HTR-8/SVneo (cell line): ENCODE results near the gene MED26.
"Not testable (repeated sequence)": the region's sequence is repeated elsewhere in the genome, so short reads cannot be mapped to it uniquely, and the experiment has no call there.

Experiments used
- DNase-seq: peaks from one replicate; pipeline ENCODE4 v3.0.0; 2011; ENCODE audit warnings: low spot score, mixed read lengths; ENCODE audit not compliant: insufficient read length
- FAIRE-seq: peaks from 2 replicates; lab custom pipeline; 2011; peaks lifted over from hg19 to GRCh38; lab: Jason Lieb, UNC

Gene MED26

DNA sequence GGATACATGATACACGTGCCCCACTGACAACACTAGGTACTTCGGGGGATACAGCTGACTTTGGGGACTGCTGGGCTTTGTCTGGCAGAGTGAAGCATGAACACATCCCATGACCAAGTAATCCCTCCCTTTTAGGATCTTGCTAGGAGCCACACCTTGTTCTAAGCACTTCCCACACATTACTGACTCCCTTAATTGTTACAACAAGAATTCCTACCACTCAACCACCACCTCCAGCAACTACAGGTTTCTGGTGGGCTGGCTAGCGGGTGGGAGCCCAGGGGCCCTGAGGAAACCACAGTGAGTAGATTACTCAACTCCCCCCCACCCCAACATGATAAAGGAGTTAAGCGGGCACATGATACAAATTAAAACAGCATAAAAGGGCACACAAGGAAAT is 48.6 kb downstream of the MED26 start:
- FAIRE-seq (no peak), DNase-seq (no peak)

DNA sequence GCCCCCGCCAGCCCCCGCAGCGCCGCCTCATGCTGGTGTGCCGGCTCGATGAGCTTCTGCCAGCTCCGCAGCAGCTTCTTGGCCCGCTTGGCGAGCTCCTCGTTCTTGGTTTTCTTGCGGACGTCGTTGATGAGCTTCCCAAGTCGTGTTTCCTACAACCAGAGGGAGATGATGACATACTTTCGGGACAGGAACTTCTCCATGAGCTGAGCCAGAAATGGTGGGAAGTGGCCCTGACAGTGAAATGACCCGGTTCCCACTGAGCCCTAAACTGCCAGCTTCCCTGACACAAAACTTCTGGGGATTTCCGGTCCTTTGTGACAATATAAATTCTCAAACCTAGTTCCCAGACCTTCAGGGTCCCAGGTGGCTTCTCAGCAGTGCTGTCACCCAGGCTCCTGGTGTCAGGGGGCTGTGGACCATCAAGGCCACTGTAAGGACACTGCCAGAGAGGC is 50.4 kb downstream of the MED26 start:
- FAIRE-seq (no peak), DNase-seq (no peak)

- FAIRE-seq: no peak
These were observed 51.1 kb downstream of the MED26 start for GRCh38 chr19:16576690-16577530.

GRCh38 chr19:16575861-16576689 is 51.9 kb downstream of the MED26 start:
- FAIRE-seq (no peak), DNase-seq (no peak)

More at GRCh38 chr19:16576690-16577530, 51.1 kb downstream of the MED26 start:
- DNase-seq: no peak

GRCh38 chr19:16575282-16575681 is 52.7 kb downstream of the MED26 start:
- FAIRE-seq: no peak

GRCh38 chr19:16573925-16574324 is 54.1 kb downstream of the MED26 start:
- FAIRE-seq: no peak
- DNase-seq: no peak

More at GRCh38 chr19:16575282-16575681, 52.7 kb downstream of the MED26 start:
- DNase-seq: no peak

DNA sequence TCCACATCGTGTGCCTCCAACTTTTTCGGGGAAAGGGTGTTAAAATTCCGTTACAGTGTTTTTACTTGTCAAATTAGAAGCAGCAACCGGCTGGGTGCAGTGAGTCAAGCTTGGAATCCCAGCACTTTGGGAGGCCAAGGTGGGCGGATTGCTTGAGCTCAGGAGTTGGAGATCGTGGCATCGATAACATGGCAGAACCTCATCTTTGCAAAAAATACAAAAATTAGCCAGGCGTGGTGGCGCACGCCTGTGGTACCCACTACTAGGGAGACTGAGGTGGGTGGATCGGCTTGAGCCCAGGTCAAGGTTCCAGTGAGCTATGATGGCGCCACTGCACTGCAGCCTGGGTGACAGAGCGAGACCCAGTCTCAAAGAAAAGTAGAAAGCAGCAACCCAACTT is 54.7 kb downstream of the MED26 start:
- no peak for FAIRE-seq
- DNase-seq: no peak

DNA sequence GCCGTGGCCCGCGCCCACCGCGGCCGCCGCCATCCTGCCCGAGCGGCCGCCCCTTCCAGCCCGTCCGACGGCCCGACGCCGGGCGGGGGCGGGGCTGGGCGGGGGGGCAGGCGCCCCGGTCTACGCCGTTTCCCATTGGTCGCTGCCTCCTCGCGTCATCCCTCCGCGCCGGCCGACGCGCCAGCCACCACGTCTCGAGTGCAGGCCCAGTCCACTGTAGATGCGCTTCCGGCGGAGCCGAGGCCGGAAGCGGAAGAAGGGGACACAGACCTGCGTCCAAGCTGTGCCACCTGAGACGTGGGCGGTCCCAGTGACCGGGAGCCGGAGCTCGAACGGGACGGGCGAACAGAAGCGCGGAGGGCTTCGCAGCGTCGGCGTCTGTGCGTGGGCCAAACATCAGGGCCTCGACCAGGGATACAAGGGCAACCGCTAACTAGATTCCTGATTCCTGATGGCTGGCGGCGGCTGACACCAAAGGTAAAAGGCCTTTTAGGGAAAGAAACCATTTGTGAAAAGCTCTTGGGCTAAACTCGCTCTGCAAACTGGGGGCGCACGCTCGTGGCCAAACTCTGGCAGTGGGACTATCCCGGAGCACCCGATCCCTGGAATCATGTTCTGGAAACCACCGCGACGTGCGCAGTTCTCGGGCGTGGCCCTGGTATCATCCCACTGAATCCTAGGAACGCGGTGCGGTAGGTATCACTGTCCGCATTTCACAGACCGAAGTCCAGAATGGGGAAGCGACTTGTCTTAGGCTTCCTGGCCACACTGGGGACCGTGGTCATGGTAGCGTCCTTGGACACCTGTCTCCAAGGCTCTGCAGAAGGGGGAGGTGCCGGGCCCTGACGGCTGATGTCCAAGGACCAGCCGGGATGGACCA is 55.4 kb downstream of the MED26 start, which contains the start of gene SLC35E1:
TSS of gene SLC35E1 (minus strand) at position 84 of the 880 bp plus-strand sequence. CDS start at position 33, 51 bp downstream.
- DNase-seq: peak; percentile 100

DNA sequence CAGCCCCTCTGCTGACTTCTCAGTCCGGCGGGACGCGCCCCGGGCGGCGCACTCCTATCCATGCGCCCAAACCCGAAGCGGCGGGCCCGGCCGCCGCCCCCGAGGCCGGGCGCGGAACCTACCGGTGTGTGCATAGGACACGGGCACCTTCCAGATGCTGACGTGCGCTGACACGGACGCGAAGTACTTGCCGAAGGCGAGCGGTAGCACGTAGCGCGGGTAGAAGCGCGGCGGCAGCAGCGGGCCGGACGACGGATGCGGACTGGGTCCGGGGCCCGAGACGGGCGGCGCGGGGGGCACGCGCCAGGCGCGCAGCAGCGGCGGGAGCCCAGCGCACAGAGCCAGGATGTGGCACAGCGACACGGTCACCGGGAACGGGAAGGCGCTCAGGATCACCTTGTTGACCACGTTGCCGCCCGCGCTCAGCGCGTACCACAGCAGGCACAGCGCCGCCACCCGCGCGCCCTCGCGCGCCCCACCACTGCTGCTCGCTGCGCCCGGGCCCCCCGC is 56.1 kb downstream of the MED26 start:
- peak; percentile 16 for FAIRE-seq
- DNase-seq: no peak

More for the DNA sequence above, 55.4 kb downstream of the MED26 start, which contains the start of gene SLC35E1:
- peak; percentile 96 for FAIRE-seq

DNA sequence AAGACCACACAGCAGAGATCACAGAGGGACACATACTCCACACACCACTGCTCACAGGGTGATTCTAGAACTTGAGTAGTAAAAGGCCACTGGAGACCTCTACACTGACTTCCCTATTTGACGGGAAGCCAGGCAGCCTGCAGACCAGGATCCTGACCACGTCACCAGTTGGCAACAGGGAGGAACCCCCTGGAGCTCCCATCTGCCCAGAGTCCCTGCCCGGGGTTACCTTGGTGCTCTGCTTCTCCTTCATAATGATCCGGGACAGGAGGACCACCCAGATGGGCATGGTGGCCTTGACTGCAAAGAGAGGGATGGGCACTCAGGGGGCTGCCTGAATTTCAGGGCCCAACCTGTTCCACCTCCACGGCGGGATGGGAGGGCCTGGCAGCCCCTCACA is 56.7 kb downstream of the MED26 start:
- DNase-seq (no peak), FAIRE-seq (no peak)

GRCh38 chr19:16569609-16570320 is 58.2 kb downstream of the MED26 start:
- DNase-seq (no peak), FAIRE-seq (no peak)

DNA sequence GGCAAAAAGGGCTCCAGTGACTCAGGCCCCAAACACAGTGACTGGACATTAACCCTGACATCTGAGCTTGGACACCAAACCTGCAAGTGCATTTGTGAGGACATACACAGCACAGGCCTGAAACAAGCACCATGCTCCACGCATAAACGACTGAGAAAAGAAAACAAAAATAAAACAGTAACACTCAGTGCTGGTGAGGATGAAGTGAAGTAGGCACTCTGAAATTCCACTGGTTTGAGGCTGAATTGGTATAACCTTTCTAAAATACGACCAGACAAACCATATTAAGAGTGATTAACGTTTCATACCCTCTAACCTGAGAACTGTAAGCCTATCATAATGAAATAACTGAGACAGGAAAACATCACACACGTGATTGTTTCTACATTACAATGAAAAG is 61.3 kb downstream of the MED26 start:
- FAIRE-seq (no peak), DNase-seq (no peak)

DNA sequence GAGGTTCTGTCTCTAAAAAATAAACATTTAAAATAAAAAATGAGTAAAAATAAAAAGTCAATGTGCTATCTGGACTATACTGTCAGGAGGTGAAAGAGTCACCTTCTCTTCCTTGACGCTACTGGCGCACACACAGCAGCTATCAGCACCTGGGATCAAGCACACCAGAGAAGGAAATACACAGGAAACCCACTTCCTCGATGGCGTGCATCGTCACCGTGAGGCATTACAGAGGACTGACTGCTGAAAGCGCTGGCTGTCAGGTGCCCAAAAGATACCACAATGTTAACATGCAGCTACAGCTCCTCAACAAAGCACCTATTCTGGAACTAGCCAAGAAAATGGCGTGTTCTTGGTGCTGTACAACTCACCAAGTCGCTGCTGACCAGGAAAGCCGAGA is 61.8 kb downstream of the MED26 start:
- no peak for FAIRE-seq
- DNase-seq: no peak

DNA sequence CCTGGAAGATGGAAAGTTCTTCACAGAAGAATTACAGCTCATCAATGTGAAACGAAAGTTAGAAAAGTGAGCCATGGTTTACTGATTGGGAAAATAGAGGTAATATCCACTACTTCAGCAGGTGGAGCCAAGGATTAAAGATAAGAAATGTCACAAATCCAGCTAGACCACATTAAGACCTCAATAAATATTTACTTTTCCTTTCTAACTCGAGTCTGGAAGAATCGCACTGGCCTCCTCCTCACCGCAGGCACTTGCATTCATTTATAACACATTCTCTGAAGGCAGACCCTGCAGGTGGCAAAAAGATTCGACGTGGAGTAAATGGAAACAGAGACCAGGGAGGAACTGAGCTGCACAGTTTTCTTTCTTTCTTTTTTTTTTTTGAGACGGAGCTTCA is 63.2 kb downstream of the MED26 start:
- DNase-seq: no peak
- FAIRE-seq: no peak

DNA sequence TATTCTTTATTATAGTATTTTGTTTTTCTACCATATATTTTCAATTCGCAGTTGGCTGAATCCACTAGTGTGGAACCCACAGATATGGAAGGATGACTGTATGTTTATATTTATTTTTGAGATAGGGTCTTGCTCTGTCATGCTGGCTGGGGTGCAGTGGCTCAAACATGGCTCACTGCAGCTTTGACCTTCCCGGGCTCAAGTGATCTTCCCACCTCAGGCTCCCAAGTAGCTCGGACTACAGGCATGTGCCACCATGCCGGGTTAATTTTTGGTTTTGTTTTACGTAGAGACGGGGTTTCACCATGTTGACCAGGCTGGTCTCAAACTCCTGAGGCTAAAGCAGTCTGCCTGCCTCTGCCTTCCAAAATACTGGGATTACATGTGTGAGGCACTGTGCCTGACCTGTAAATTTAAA is 65.4 kb downstream of the MED26 start:
- FAIRE-seq: no peak
- no peak for DNase-seq

DNA sequence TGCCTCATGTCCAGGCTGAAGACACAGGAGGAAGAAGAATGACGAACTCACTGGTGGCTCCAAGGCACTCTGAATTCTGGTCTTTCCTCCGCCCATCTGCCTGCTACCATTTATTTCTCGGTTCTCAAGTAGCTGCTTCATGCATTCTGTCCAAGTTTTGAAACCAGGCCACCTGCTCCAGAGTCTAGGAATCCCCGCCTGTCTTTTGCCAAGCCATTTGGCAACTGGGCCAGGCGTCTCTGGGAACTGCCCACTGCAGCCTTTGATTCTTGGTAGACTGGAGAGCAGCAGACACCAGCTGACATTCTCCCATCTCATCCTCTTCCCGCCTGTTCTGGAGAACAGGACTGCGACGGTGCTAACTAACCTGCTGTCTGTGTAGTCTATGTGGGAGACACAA is 66.6 kb downstream of the MED26 start:
- FAIRE-seq: no peak
- DNase-seq: no peak

DNA sequence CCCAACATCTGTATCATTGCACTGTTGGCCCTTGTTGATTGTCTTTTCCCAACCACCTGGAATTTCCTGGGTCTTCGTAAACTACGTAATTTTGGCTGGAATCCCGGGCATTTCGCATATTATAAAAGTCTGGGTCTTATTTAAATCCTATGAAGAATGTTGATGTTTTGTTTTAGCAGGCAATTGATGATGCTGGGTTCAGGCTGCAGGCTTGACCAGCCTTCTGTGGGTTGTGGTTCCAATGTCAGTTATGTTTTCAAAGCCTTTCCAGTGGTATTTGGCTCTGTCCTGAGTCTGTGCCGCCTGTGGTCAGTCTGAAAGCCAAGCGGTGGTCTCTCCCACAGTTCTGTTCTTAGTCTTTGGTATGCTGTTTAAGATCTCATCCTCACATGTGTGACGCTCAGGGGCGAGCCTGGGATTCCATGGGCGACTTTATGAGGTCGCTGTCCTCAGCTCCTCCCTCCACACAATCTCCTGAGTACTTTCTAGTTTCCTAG is 68.2 kb downstream of the MED26 start:
- DNase-seq (no peak), FAIRE-seq (no peak)

- DNase-seq (no peak), FAIRE-seq (no peak)
These were observed 73.2 kb downstream of the MED26 start for GRCh38 chr19:16554776-16555175.

DNA sequence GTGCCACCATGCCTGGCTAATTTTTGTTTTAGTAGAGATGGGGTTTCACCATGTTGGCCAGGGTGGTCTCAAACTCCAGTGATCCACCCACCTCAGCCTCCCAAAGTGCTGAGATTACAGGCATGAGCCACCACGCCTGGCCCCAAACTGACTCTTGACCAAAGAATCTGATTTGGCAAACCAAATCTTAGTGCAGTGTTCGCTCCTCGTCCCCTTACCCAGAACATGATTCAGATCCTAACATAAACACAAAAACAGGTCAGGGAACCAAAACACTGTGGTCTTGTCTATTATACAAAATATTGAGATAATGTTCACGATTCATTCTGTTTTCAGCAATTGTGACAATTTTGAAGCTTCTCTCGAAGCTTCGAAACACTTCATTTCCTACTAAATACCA is 76.1 kb downstream of the MED26 start:
- FAIRE-seq, DNase-seq: not testable (repeated sequence)
